HepG2 (cell line): Measurements from ENCODE around the gene DLX5. TPM values are rescaled to one million over a fixed set of nuclear protein-coding genes. Genes with fewer than 3 reads are reported as not detected.

Experiments
- ATAC-seq: fragments of 200-7000 bp; cut with Tn5 transposase; 3 replicates; pipeline ENCODE4 v1.9.1; 2020; ENCODE audit warnings: mild to moderate bottlenecking, moderate library complexity
- BruUV-seq: library from RNA; stranded (reverse); fragments of 400-500 nt; replicated peaks from 2 replicates; lab custom pipeline; 2021; lab: Mats Ljungman, UMichigan
- CTCF ChIA-PET: fragments of 300-600 bp; formaldehyde crosslinking; extraction: SDS; loops from one replicate; lab custom pipeline; 2021; ENCODE audit warnings: low total read pairs, inconsistent platforms, low intra/inter-chr PET ratio; lab: Yijun Ruan, JAX
- POLR2A ChIA-PET: fragments of 350-600 bp; sonication (Branson Sonifier 250); formaldehyde crosslinking; loops from one replicate; lab custom pipeline; 2020; ENCODE audit warnings: antibody characterized with exemption, inconsistent platforms; lab: Yijun Ruan, JAX
- DNase-seq: peaks from one replicate; pipeline ENCODE4 v3.0.0-alpha.2; 2015; ENCODE audit warnings: low spot score
- FAIRE-seq: peaks from 3 replicates; lab custom pipeline; 2011; peaks lifted over from hg19 to GRCh38; lab: Jason Lieb, UNC
- H2AFZ ChIP-seq: one replicate; pipeline ENCODE4 v1.6.1; 2011; ENCODE audit warnings: low read length, inconsistent platforms
- H3K27ac ChIP-seq: fragments of 300-600 bp; 3 replicates; pipeline ENCODE4 v1.8.0; 2011; ENCODE audit warnings: mixed run types, mild to moderate bottlenecking, mixed read lengths, low read length, inconsistent platforms; ENCODE audit not compliant: insufficient read depth; ENCODE audit errors: extremely low read length
- H3K27me3 ChIP-seq, 2 experiments: fragments of 200-600 bp in 1 of 2; 2 replicates in 1 of 2; 3 replicates in 1 of 2; pipeline versions ENCODE4 v1.6.0 to v1.8.0; 2011; ENCODE audit warnings: low read length in 2 of 2, mild to moderate bottlenecking in 2 of 2, moderate library complexity in 2 of 2, inconsistent platforms in 1 of 2; ENCODE audit not compliant: insufficient read depth in 2 of 2, control insufficient read depth in 1 of 2
- H3K36me3 ChIP-seq, 2 experiments: fragments of 200-600 bp in 1 of 2; replicated peaks in 1 of 2; 2 replicates in 1 of 2; 3 replicates in 1 of 2; pipeline versions ENCODE4 v1.5.1 to v1.8.0; 2011; ENCODE audit warnings: low read length in 2 of 2, inconsistent platforms in 1 of 2; ENCODE audit not compliant: insufficient read depth in 2 of 2, control insufficient read depth in 1 of 2
- H3K4me1 ChIP-seq: 2 replicates; pipeline ENCODE4 v1.5.1; 2012; ENCODE audit warnings: low read length, inconsistent platforms; ENCODE audit not compliant: insufficient read depth
- H3K4me2 ChIP-seq: 2 replicates; pipeline ENCODE4 v1.6.0; 2011; ENCODE audit warnings: low read depth, low read length, inconsistent platforms
- H3K4me3 ChIP-seq, 3 experiments: fragments of 200-600 bp in 1 of 3; sonication (generic), shearing (Covaris generic) in 1 of 3; replicated peaks in 1 of 3; 2 replicates each; pipeline ENCODE4 v1.5.1; 2011 to 2016; ENCODE audit warnings: low read length in 3 of 3, inconsistent platforms in 2 of 3, low read depth in 2 of 3, mild to moderate bottlenecking in 2 of 3, control low read depth in 1 of 3, mixed read lengths in 1 of 3; ENCODE audit not compliant: insufficient read depth in 1 of 3
- H3K79me2 ChIP-seq: one replicate; pipeline ENCODE4 v1.6.1; 2011; ENCODE audit warnings: low read length, inconsistent platforms; ENCODE audit not compliant: insufficient read depth
- H3K9ac ChIP-seq: 2 replicates; pipeline ENCODE4 v1.6.0; 2011; ENCODE audit warnings: mild to moderate bottlenecking, low read depth, low read length, inconsistent platforms; ENCODE audit not compliant: insufficient read depth
- H3K9me3 ChIP-seq: 2 replicates; pipeline ENCODE4 v1.5.1; 2012; ENCODE audit warnings: mild to moderate bottlenecking, low read length
- H4K20me1 ChIP-seq: 2 replicates; pipeline ENCODE4 v1.6.0; 2011; ENCODE audit warnings: inconsistent platforms, mild to moderate bottlenecking, low read length, moderate library complexity; ENCODE audit not compliant: insufficient read depth
- AKAP8 ChIP-seq: sonication (generic); formaldehyde crosslinking; IDR thresholded peaks from 2 replicates; pipeline ENCODE4 v1.5.1; 2020; ENCODE audit warnings: mild to moderate bottlenecking, missing genetic modification reagents
- NCOA1 ChIP-seq: sonication (generic); formaldehyde crosslinking; IDR thresholded peaks from 2 replicates; pipeline ENCODE4 v1.9.0; 2021; ENCODE audit warnings: missing genetic modification reagents
- NONO ChIP-seq, 2 experiments: fragments of 450-650 bp in 1 of 2; sonication (generic) in 1 of 2; formaldehyde crosslinking in 1 of 2; IDR thresholded peaks in 1 of 2; conservative IDR thresholded peaks in 1 of 2; 2 replicates each; pipeline versions ENCODE4 v1.6.1 to v1.8.0; 2017 to 2022; ENCODE audit warnings: mild to moderate bottlenecking in 1 of 2, missing genetic modification reagents in 1 of 2, moderate library complexity in 1 of 2
- ZC3H13 ChIP-seq: sonication (generic); formaldehyde crosslinking; IDR thresholded peaks from 2 replicates; pipeline ENCODE4 v1.8.1; 2023; ENCODE audit warnings: mild to moderate bottlenecking, missing genetic modification reagents, moderate library complexity
- ZNF766 ChIP-seq: sonication (generic); formaldehyde crosslinking; IDR thresholded peaks from 2 replicates; pipeline ENCODE4 v1.5.0; 2020; ENCODE audit warnings: missing genetic modification reagents, borderline replicate concordance
- WGBS: methylation state at CpG from one replicate; pipeline ENCODE4 v1.1.6; 2017; ENCODE audit warnings: low lambda C conversion rate; 5-methylcytosine and 5-hydroxymethylcytosine counted together
- in situ Hi-C: cut with HindIII; loops from 2 replicates; pipeline ENCODE4 v1.10.0; 2017; ENCODE audit warnings: low pct_unique_long_range_greater_than_20kb; ENCODE audit not compliant: extremely low pct_ligation_motif_present
- intact Hi-C: fragments of 100-400 bp; cut with micrococcal nuclease; formaldehyde crosslinking; loops from one replicate; pipeline ENCODE4 v1.10.0; 2022; ENCODE audit not compliant: unreplicated experiment
- polyA plus RNA-seq, 8 experiments: library from polyadenylated mRNA; depleted of rRNA in 3 of 8; stranded (reverse) in 7 of 8; unstranded in 1 of 8; fragments of >200 nt; fragmentation: Illumina TruSeq in 4 of 8; extraction: Trizol in 4 of 8; gene quantifications; 2 replicates each; pipeline versions ENCODE4 v1.2.1 to v1.2.3, GENCODE V29; 2011 to 2016; ENCODE audit warnings: low read depth in 4 of 8, missing spikeins in 1 of 8, mixed read lengths in 1 of 8; ENCODE audit not compliant: insufficient read depth in 1 of 8
- total RNA-seq, 5 experiments: library from RNA; depleted of rRNA; stranded (reverse); fragments of >200 nt; fragmentation: Illumina TruSeq; extraction: Trizol; gene quantifications; 2 replicates each; pipeline ENCODE4 v1.2.3, GENCODE V29; 2016; ENCODE audit warnings: low read depth in 1 of 5
- TF ChIP-seq, protein P1 (sequence below): sonication (generic); formaldehyde crosslinking; conservative IDR thresholded peaks from 2 replicates; pipeline ENCODE4 v1.8.0; 2022; ENCODE audit warnings: missing genetic modification reagents
- TF ChIP-seq, protein P2 (sequence below): fragments of 450-650 bp; IDR thresholded peaks from 2 replicates; pipeline ENCODE4 v1.6.1; 2017; ENCODE audit warnings: mild to moderate bottlenecking
- TF ChIP-seq, protein P3 (sequence below): sonication (generic); formaldehyde crosslinking; IDR thresholded peaks from 2 replicates; pipeline ENCODE4 v1.9.0; 2021; ENCODE audit warnings: missing genetic modification reagents, borderline replicate concordance
- TF ChIP-seq, protein P4 (sequence below): IDR thresholded peaks from 2 replicates; pipeline ENCODE4 v1.6.1; 2016

Gene DLX5
- total and polyA plus RNA-seq, 2 of the 13 experiments (the other 11 are each of a cell fraction or from before 2014, with no cell fraction given), result not detected

DNA sequence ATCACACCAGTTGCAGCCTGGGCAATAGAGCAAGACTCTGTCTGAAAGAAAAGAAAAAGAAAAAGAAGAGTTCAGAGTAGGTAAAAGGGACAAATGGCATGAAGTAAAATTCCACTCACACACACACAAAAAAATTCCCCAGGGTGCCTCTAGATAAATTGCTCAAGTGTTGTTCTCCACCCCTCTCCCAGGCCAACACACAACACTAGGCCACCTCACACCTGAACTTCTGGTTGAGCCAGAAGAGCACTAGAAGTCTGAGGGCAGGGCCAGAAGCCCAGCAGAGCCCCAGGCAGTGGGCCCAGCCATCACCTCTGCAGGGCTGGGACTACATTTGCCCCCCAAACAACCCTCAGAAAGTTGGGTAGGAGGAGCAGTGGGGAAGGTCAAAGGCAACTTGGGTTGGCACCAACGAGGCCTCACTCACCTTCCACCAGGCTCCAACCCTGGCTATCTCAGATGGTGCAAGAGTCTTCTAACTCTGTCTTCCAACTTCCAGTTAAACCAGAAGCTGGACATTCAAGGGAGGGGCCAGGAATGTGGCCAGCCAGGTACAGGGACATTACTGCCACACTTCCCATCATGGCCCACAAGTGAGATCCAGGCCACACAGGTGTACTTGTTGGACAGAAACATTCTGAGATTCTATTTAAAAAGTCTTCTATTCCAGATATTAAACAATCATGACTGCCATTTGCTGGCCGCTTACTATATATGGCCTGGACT lies 44.9 kb downstream of the DLX5 start:
- 100% methylated on average over 2 of the region's 2 CpGs for WGBS
- H3K4me3 ChIP-seq, result no peak overlapping the region
- in situ Hi-C loops (no loop called here), intact Hi-C loops (no loop called here)
- H3K4me2 ChIP-seq, result no peak overlapping the region
- CTCF ChIA-PET, result no interaction called here
- H2AFZ ChIP-seq, result no peak overlapping the region
- no TSS peak for BruUV-seq
- no peaks in the 10 kb centered on the region for H3K9me3 ChIP-seq
- DNase-seq, result no peak
- no peaks in the 10 kb centered on the region for H3K27me3 ChIP-seq
- H3K27ac ChIP-seq, result no peak overlapping the region
- peaks cover 0 to 4% of the 10 kb centered on the region in 2 experiments; a peak in 2 of 5 replicates for H3K36me3 ChIP-seq
- no peak for FAIRE-seq
- ATAC-seq, result no peak
- H3K9ac ChIP-seq, result no peak overlapping the region
- H3K4me1 ChIP-seq, result peaks cover 37% of the 10 kb centered on the region
- no peaks in the 10 kb centered on the region for H3K79me2 ChIP-seq
- no peaks in the 10 kb centered on the region; the same call in 1 of the 2 replicates for H4K20me1 ChIP-seq
- POLR2A ChIA-PET, result interaction anchor here (1.0 to 2.9 kb wide), 2 partner anchors 26 to 37 kb away, joined by 3 to 11 read pairs; partner anchors contain the start of gene DLX6
- no peak for TF ChIP-seq NCOA1
- TF ChIP-seq, protein P1, sequence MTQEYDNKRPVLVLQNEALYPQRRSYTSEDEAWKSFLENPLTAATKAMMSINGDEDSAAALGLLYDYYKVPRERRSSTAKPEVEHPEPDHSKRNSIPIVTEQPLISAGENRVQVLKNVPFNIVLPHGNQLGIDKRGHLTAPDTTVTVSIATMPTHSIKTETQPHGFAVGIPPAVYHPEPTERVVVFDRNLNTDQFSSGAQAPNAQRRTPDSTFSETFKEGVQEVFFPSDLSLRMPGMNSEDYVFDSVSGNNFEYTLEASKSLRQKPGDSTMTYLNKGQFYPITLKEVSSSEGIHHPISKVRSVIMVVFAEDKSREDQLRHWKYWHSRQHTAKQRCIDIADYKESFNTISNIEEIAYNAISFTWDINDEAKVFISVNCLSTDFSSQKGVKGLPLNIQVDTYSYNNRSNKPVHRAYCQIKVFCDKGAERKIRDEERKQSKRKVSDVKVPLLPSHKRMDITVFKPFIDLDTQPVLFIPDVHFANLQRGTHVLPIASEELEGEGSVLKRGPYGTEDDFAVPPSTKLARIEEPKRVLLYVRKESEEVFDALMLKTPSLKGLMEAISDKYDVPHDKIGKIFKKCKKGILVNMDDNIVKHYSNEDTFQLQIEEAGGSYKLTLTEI (CRISPR knock-in tag), result no peak
- TF ChIP-seq AKAP8 (CRISPR knock-in tag), result no peak
- no peak for TF ChIP-seq ZNF766 (CRISPR knock-in tag)
- TF ChIP-seq, protein P2, sequence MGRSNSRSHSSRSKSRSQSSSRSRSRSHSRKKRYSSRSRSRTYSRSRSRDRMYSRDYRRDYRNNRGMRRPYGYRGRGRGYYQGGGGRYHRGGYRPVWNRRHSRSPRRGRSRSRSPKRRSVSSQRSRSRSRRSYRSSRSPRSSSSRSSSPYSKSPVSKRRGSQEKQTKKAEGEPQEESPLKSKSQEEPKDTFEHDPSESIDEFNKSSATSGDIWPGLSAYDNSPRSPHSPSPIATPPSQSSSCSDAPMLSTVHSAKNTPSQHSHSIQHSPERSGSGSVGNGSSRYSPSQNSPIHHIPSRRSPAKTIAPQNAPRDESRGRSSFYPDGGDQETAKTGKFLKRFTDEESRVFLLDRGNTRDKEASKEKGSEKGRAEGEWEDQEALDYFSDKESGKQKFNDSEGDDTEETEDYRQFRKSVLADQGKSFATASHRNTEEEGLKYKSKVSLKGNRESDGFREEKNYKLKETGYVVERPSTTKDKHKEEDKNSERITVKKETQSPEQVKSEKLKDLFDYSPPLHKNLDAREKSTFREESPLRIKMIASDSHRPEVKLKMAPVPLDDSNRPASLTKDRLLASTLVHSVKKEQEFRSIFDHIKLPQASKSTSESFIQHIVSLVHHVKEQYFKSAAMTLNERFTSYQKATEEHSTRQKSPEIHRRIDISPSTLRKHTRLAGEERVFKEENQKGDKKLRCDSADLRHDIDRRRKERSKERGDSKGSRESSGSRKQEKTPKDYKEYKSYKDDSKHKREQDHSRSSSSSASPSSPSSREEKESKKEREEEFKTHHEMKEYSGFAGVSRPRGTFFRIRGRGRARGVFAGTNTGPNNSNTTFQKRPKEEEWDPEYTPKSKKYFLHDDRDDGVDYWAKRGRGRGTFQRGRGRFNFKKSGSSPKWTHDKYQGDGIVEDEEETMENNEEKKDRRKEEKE, result no peak
- TF ChIP-seq ZC3H13 (CRISPR knock-in tag), result no peak
- TF ChIP-seq, protein P3, sequence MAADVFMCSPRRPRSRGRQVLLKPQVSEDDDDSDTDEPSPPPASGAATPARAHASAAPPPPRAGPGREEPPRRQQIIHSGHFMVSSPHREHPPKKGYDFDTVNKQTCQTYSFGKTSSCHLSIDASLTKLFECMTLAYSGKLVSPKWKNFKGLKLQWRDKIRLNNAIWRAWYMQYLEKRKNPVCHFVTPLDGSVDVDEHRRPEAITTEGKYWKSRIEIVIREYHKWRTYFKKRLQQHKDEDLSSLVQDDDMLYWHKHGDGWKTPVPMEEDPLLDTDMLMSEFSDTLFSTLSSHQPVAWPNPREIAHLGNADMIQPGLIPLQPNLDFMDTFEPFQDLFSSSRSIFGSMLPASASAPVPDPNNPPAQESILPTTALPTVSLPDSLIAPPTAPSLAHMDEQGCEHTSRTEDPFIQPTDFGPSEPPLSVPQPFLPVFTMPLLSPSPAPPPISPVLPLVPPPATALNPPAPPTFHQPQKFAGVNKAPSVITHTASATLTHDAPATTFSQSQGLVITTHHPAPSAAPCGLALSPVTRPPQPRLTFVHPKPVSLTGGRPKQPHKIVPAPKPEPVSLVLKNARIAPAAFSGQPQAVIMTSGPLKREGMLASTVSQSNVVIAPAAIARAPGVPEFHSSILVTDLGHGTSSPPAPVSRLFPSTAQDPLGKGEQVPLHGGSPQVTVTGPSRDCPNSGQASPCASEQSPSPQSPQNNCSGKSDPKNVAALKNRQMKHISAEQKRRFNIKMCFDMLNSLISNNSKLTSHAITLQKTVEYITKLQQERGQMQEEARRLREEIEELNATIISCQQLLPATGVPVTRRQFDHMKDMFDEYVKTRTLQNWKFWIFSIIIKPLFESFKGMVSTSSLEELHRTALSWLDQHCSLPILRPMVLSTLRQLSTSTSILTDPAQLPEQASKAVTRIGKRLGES (CRISPR knock-in tag), result no peak
- TF ChIP-seq NONO (IDR thresholded peaks at IDR 0.05), result no peak
- TF ChIP-seq NONO (CRISPR knock-in tag; conservative IDR thresholded peaks at IDR 0.05), result no peak
- TF ChIP-seq, protein P4, sequence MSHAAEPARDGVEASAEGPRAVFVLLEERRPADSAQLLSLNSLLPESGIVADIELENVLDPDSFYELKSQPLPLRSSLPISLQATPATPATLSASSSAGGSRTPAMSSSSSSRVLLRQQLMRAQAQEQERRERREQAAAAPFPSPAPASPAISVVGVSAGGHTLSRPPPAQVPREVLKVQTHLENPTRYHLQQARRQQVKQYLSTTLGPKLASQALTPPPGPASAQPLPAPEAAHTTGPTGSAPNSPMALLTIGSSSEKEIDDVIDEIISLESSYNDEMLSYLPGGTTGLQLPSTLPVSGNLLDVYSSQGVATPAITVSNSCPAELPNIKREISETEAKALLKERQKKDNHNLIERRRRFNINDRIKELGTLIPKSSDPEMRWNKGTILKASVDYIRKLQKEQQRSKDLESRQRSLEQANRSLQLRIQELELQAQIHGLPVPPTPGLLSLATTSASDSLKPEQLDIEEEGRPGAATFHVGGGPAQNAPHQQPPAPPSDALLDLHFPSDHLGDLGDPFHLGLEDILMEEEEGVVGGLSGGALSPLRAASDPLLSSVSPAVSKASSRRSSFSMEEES, result no peak
